Caco-2 (cell line): Measurements from ENCODE around the gene EIF4E2. TPM values are rescaled to one million over a fixed set of nuclear protein-coding genes. Genes with fewer than 3 reads are reported as not detected.

Source experiments
- Bru-seq: library from RNA; stranded (reverse); fragments of 400-500 nt; gene quantifications from one replicate; lab custom pipeline; 2021; lab: Mats Ljungman, UMichigan
- BruChase-seq, 2 experiments: library from RNA; stranded (reverse); fragments of 400-500 nt; gene quantifications; one replicate each; lab custom pipeline; 2021; lab: Mats Ljungman, UMichigan
- BruUV-seq: library from RNA; stranded (reverse); fragments of 400-500 nt; replicated peaks from 2 replicates; lab custom pipeline; 2021; lab: Mats Ljungman, UMichigan
- CTCF ChIA-PET: fragments of 300-600 bp; sonication (Branson Sonifier 250); formaldehyde crosslinking; loops from one replicate; lab custom pipeline; 2022; ENCODE audit warnings: antibody characterized with exemption; lab: Charles Lee
- POLR2A ChIA-PET: fragments of 300-600 bp; sonication (Branson Sonifier 250); formaldehyde crosslinking; loops from one replicate; lab custom pipeline; 2022; ENCODE audit warnings: antibody characterized with exemption; lab: Charles Lee
- DNase-seq, 2 experiments: peaks; one replicate each; pipeline versions ENCODE4 v3.0.0 to v3.0.0-alpha.2; 2020 to 2022
- H3K27me3 ChIP-seq: replicated peaks from 2 replicates; pipeline ENCODE4 v1.6.0; 2011; ENCODE audit warnings: low read length; ENCODE audit not compliant: control insufficient read depth, insufficient read depth
- H3K36me3 ChIP-seq: 2 replicates; pipeline ENCODE4 v1.5.1; 2011; ENCODE audit warnings: low read length; ENCODE audit not compliant: control insufficient read depth, insufficient read depth
- H3K4me1 ChIP-seq: fragments of 250-450 bp; sonication (Bioruptor Pico); 2 replicates; pipeline ENCODE4 v1.5.1; 2020; ENCODE audit warnings: mild to moderate bottlenecking
- H3K4me3 ChIP-seq: 2 replicates; pipeline ENCODE4 v1.5.1; 2011; ENCODE audit warnings: low read depth, mild to moderate bottlenecking, control low read depth, low read length
- H3K9me3 ChIP-seq: fragments of 250-450 bp; sonication (Bioruptor Pico); 2 replicates; pipeline ENCODE4 v1.5.1; 2020; ENCODE audit warnings: mild to moderate bottlenecking, moderate library complexity
- H3K27ac Mint-ChIP-seq: one replicate; pipeline ENCODE4 v1.8.0; 2022; ENCODE audit warnings: mixed read lengths; ENCODE audit not compliant: unreplicated experiment
- H3K27me3 Mint-ChIP-seq: one replicate; pipeline ENCODE4 v1.8.0; 2022; ENCODE audit warnings: mixed read lengths; ENCODE audit not compliant: insufficient read depth, unreplicated experiment
- H3K36me3 Mint-ChIP-seq: one replicate; pipeline ENCODE4 v1.8.0; 2022; ENCODE audit warnings: mild to moderate bottlenecking, mixed read lengths; ENCODE audit not compliant: insufficient read depth, unreplicated experiment
- H3K4me1 Mint-ChIP-seq: one replicate; pipeline ENCODE4 v1.8.0; 2022; ENCODE audit warnings: low read depth, mixed read lengths; ENCODE audit not compliant: unreplicated experiment
- H3K4me3 Mint-ChIP-seq: one replicate; pipeline ENCODE4 v1.8.0; 2022; ENCODE audit warnings: mild to moderate bottlenecking, moderate library complexity, mixed read lengths; ENCODE audit not compliant: unreplicated experiment
- H3K9me3 Mint-ChIP-seq: one replicate; pipeline ENCODE4 v1.8.0; 2022; ENCODE audit warnings: mixed read lengths; ENCODE audit not compliant: unreplicated experiment
- intact Hi-C: fragments of 100-400 bp; cut with micrococcal nuclease; formaldehyde crosslinking; loops from one replicate; pipeline ENCODE4 v1.10.0; 2022; ENCODE audit not compliant: unreplicated experiment
- long read RNA-seq: library from polyadenylated mRNA; stranded (forward); transcript quantifications from one replicate; pipeline ENCODE4 v2.0.0, GENCODE V29; 2022
- total RNA-seq: library from RNA; stranded (reverse); gene quantifications from 2 replicates; pipeline ENCODE4 v1.2.3, GENCODE V29; 2022
- TF ChIP-seq, protein P1 (sequence below), 2 experiments: fragments of 200-600 bp in 1 of 2; IDR thresholded peaks; 1 replicate in 1 of 2; 2 replicates in 1 of 2; pipeline versions ENCODE4 v1.5.1 to v1.8.0; 2011 to 2022; ENCODE audit warnings: antibody characterized with exemption in 1 of 2, control low read depth in 1 of 2, inconsistent platforms in 1 of 2, low read depth in 1 of 2, low read length in 1 of 2, mild to moderate bottlenecking in 1 of 2, moderate library complexity in 1 of 2; ENCODE audit not compliant: insufficient read depth in 1 of 2, severe bottlenecking in 1 of 2, unreplicated experiment in 1 of 2

EIF4E2 gene, protein sequence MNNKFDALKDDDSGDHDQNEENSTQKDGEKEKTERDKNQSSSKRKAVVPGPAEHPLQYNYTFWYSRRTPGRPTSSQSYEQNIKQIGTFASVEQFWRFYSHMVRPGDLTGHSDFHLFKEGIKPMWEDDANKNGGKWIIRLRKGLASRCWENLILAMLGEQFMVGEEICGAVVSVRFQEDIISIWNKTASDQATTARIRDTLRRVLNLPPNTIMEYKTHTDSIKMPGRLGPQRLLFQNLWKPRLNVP
- total RNA-seq (50.8 and 57.2 TPM in 2 replicates), Bru-seq, nascent RNA (percentile 74 among the genes with signal in this experiment), BruChase-seq, experiment 1, labeled RNA remaining after a 2-hour chase (percentile 77 among the genes with signal in this experiment), BruChase-seq, experiment 2, labeled RNA remaining after a 6-hour chase (percentile 83 among the genes with signal in this experiment)
- long read RNA-seq, transcript EIF4E2-202 (7 exons, 3,448 nt) = minor isoform, 11 of 103 reads
- long read RNA-seq, transcript EIF4E2-206 (6 exons, 1,014 nt) = minor isoform, 9 of 103 reads
- long read RNA-seq, transcript EIF4E2-201 (7 exons, 1,604 nt) = major isoform, 62 of 103 reads
- long read RNA-seq, partial matches to known transcripts = 1 of 103 reads
- long read RNA-seq, other reads (novel, unspliced or antisense) = 11 of 103 reads

DNA sequence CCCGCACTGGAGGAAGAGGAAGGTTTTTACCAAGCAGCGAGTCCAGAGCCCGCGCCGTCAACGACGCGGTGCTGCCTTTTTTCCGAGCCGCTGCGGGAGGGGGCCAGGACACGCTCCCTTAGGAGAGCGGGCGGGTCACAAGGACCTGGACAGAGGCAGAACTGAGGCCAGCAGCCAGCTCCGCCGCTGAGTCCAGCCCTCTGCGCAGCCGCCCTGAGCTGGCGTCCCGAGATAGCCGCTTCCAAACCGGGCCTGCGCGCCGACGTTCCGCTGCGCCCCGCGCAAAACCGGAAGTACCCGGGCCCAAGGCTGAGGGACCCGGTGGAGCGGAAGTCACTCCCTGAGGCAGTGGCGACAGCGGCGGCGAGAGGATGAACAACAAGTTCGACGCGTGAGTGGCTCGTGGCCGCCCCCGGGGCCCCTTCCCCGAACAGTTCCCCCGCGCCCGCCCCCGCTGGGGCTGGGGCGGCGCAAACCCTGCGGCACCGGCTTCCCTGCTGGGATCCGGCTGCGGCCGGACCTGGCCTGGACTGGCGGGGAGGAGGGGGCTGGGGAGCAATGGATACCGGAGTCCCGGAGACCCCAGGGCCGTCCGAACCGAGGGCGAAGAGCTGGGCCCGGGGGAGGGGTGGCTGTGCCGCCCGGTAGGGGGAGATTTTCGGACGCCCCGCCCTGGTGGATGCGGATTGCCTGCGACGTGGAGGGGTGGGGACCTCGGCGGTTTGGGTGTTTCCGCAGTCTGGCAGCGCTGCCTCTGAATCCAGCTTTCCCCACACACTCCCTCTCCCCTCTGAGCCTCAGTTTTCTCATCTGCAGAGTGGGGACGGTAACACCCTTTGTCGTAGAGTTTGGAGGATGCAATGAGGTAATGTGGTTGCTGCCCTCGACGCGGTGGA, at the start of gene EIF4E2, which contains the start of gene TIGD1:
EIF4E2 (plus strand) TSS at position 336 of the 896 bp plus-strand sequence; CDS start at position 372, 36 bp downstream.
TIGD1 (minus strand) TSS at position 204 of the 896 bp plus-strand sequence. CDS start 675 bp downstream, outside the sequence.
- H3K4me3 Mint-ChIP-seq = peak within 1 kb of the TSS; percentile 88
- no peaks in the 10 kb centered on the region for H3K4me1 Mint-ChIP-seq
- no peaks in the 10 kb centered on the region for H3K27me3 Mint-ChIP-seq
- ChIA-PET CTCF (no interaction called here), POLR2A (interaction anchor here (0.6 to 1.1 kb wide), 5 partner anchors 18 to 883 kb away, joined by 3 to 4 read pairs (median 4); no protein-coding TSS in a partner anchor)
- TF ChIP-seq, protein P1, sequence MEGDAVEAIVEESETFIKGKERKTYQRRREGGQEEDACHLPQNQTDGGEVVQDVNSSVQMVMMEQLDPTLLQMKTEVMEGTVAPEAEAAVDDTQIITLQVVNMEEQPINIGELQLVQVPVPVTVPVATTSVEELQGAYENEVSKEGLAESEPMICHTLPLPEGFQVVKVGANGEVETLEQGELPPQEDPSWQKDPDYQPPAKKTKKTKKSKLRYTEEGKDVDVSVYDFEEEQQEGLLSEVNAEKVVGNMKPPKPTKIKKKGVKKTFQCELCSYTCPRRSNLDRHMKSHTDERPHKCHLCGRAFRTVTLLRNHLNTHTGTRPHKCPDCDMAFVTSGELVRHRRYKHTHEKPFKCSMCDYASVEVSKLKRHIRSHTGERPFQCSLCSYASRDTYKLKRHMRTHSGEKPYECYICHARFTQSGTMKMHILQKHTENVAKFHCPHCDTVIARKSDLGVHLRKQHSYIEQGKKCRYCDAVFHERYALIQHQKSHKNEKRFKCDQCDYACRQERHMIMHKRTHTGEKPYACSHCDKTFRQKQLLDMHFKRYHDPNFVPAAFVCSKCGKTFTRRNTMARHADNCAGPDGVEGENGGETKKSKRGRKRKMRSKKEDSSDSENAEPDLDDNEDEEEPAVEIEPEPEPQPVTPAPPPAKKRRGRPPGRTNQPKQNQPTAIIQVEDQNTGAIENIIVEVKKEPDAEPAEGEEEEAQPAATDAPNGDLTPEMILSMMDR (IDR thresholded peaks at IDR 0.05; ENCODE audit: insufficient read depth in 1 of 2, low read depth in 1 of 2, low read length in 1 of 2, severe bottlenecking in 1 of 2, unreplicated experiment in 1 of 2) = peak in 1 of 2 experiments; percentile 16
- intact Hi-C loops = no loop called here
- no peaks in the 10 kb centered on the region for H3K9me3 Mint-ChIP-seq
- no peaks in the 10 kb centered on the region for H3K27me3 ChIP-seq
- peak within 1 kb of the TSS; percentile 50 for H3K4me3 ChIP-seq
- peak; percentile 94 to 95 for DNase-seq
- peaks cover 33% of the 10 kb centered on the region for H3K36me3 Mint-ChIP-seq
- no TSS peak for BruUV-seq
- H3K36me3 ChIP-seq = no peaks in the 10 kb centered on the region
- H3K9me3 ChIP-seq = no peaks in the 10 kb centered on the region
- peak within 1 kb of the TSS; percentile 95 for H3K27ac Mint-ChIP-seq
- H3K4me1 ChIP-seq = no peaks in the 10 kb centered on the region

DNA sequence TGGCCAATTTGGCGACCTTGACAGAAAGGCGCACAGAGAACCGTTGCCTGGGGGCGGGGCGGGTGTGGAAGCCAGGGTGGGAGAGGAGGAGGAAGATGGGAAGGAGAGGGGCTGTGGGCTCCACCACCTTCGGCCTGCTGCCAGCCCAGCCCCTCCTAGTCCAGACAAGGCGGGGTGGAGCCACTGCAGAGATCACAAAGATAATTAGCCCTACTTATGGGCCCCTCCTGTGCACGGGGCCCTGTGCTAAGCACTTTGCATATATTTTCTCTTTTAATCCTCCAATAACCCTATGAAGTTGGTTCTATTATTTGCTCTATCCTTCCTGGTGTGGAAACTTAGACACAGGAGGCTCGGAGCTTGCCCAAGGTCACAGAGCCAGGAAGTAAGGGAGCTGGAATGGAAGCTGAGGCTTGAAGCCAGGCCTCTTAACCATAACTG, 49.1 kb upstream of the EIF4E2 start:
- Histone ChIP-seq H3K36me3 (no peaks in the 10 kb centered on the region), H3K27me3 (no peaks in the 10 kb centered on the region), H3K4me3 (no peak overlapping the region), H3K9me3 (no peaks in the 10 kb centered on the region), H3K4me1 (no peaks in the 10 kb centered on the region)
- no peaks in the 10 kb centered on the region for H3K9me3 Mint-ChIP-seq
- intact Hi-C loops = no loop called here
- no peak for DNase-seq
- H3K27me3 Mint-ChIP-seq = no peaks in the 10 kb centered on the region
- TF ChIP-seq, protein P1 (IDR thresholded peaks at IDR 0.05; ENCODE audit: insufficient read depth in 1 of 2, low read depth in 1 of 2, low read length in 1 of 2, severe bottlenecking in 1 of 2, unreplicated experiment in 1 of 2) = no peak
- H3K27ac Mint-ChIP-seq = no peak overlapping the region
- ChIA-PET POLR2A (no interaction called here), CTCF (no interaction called here)
- no TSS peak for BruUV-seq
- H3K4me3 Mint-ChIP-seq = no peak overlapping the region
- no peaks in the 10 kb centered on the region for H3K4me1 Mint-ChIP-seq
- no peaks in the 10 kb centered on the region for H3K36me3 Mint-ChIP-seq
